ENCODE data around the gene FOXK1.
"Not testable (repeated sequence)": the region's sequence is repeated elsewhere in the genome, so short reads cannot be mapped to it uniquely, and the experiment has no call there.

The FOXK1 gene

GRCh38 chr7:4667776-4668509, 14.2 kb upstream of the FOXK1 start:
- peak; percentile 43 for DNase-seq (ENCODE audit: low spot score)

- no peak for DNase-seq (ENCODE audit: low spot score)
Measured at GRCh38 chr7:4668510-4668847, 13.6 kb upstream of the FOXK1 start.

- DNase-seq (ENCODE audit: low spot score): no peak
Measured at GRCh38 chr7:4670791-4671190, 11.3 kb upstream of the FOXK1 start.

- DNase-seq (ENCODE audit: low spot score): no peak
Measured at GRCh38 chr7:4675771-4676367, 6.2 kb upstream of the FOXK1 start.

GRCh38 chr7:4677518-4677917, 4.6 kb upstream of the FOXK1 start:
- DNase-seq (ENCODE audit: low spot score): not testable (repeated sequence)

GRCh38 chr7:4681218-4681851, 760 bp upstream of the FOXK1 start:
- no peak for DNase-seq (ENCODE audit: low spot score)

GRCh38 chr7:4682621-4683042, 537 bp downstream of the FOXK1 start:
- no peak for DNase-seq (ENCODE audit: low spot score)

GRCh38 chr7:4683043-4683883, 1.2 kb downstream of the FOXK1 start:
- no peak for DNase-seq (ENCODE audit: low spot score)

GRCh38 chr7:4683884-4684565, 1.9 kb downstream of the FOXK1 start:
- peak; percentile 70 for DNase-seq (ENCODE audit: low spot score)

- no peak for DNase-seq (ENCODE audit: low spot score)
Measured at GRCh38 chr7:4684846-4685245, 2.8 kb downstream of the FOXK1 start.

- not testable (repeated sequence) for DNase-seq (ENCODE audit: low spot score)
Measured at GRCh38 chr7:4685676-4686075, 3.6 kb downstream of the FOXK1 start.

- no peak for DNase-seq (ENCODE audit: low spot score)
Measured at GRCh38 chr7:4687956-4688355, 5.9 kb downstream of the FOXK1 start.

GRCh38 chr7:4689151-4689550, 7.1 kb downstream of the FOXK1 start:
- DNase-seq (ENCODE audit: low spot score): no peak

- DNase-seq (ENCODE audit: low spot score): no peak
Measured at GRCh38 chr7:4689668-4690067, 7.6 kb downstream of the FOXK1 start.

GRCh38 chr7:4690953-4691856, 9.1 kb downstream of the FOXK1 start:
- no peak for DNase-seq (ENCODE audit: low spot score)

- DNase-seq (ENCODE audit: low spot score): peak; percentile 66
Measured at GRCh38 chr7:4692055-4692454, 10.0 kb downstream of the FOXK1 start.

- not testable (repeated sequence) for DNase-seq (ENCODE audit: low spot score)
Measured at GRCh38 chr7:4692622-4693021, 10.5 kb downstream of the FOXK1 start.

GRCh38 chr7:4693152-4693551, 11.1 kb downstream of the FOXK1 start:
- no peak for DNase-seq (ENCODE audit: low spot score)

GRCh38 chr7:4693749-4694148, 11.7 kb downstream of the FOXK1 start:
- no peak for DNase-seq (ENCODE audit: low spot score)

- no peak for DNase-seq (ENCODE audit: low spot score)
Measured at GRCh38 chr7:4694305-4694704, 12.2 kb downstream of the FOXK1 start.

- DNase-seq (ENCODE audit: low spot score): no peak
Measured at GRCh38 chr7:4698707-4699275, 16.7 kb downstream of the FOXK1 start.
